Smooth muscle cell (in vitro differentiated cells): ENCODE data around the gene KCNAB1. TPM values are rescaled to one million over a fixed set of nuclear protein-coding genes. Genes with fewer than 3 reads are reported as not detected.

Experiments
- DNase-seq: peaks from one replicate; lab custom pipeline; 2025; ENCODE audit not compliant: unreplicated experiment; lab: John Stamatoyannopoulos, UW
- H2AFZ ChIP-seq: fragments of 200-600 bp; sonication (generic); 2 replicates; pipeline ENCODE4 v1.6.0; 2016; ENCODE audit warnings: antibody characterized with exemption, low read depth, mild to moderate bottlenecking
- H3F3A ChIP-seq: fragments of 200-600 bp; sonication (generic); 2 replicates; pipeline ENCODE4 v1.6.0; 2017; ENCODE audit warnings: antibody characterized with exemption, low read depth
- H3K27ac ChIP-seq: fragments of 200-600 bp; sonication (generic); 2 replicates; pipeline ENCODE4 v1.5.1; 2016; ENCODE audit warnings: low read depth, mild to moderate bottlenecking
- H3K27me3 ChIP-seq: fragments of 200-600 bp; sonication (generic); 2 replicates; pipeline ENCODE4 v1.6.1; 2016; ENCODE audit warnings: low read depth, mild to moderate bottlenecking
- H3K36me3 ChIP-seq: fragments of 200-600 bp; sonication (generic); 2 replicates; pipeline ENCODE4 v1.5.1; 2016; ENCODE audit warnings: low read depth
- H3K4me1 ChIP-seq: fragments of 200-600 bp; sonication (generic); 2 replicates; pipeline ENCODE4 v1.5.1; 2016; ENCODE audit warnings: low read depth
- H3K4me2 ChIP-seq: fragments of 200-600 bp; sonication (generic); 2 replicates; pipeline ENCODE4 v1.6.0; 2016; ENCODE audit warnings: mild to moderate bottlenecking
- H3K4me3 ChIP-seq: fragments of 200-600 bp; sonication (generic); 2 replicates; pipeline ENCODE4 v1.5.1; 2016; ENCODE audit warnings: mild to moderate bottlenecking
- H3K79me2 ChIP-seq: fragments of 200-600 bp; sonication (generic); 2 replicates; pipeline ENCODE4 v1.6.0; 2016; ENCODE audit warnings: low read depth, mild to moderate bottlenecking
- H3K9ac ChIP-seq: fragments of 200-600 bp; sonication (generic); 2 replicates; pipeline ENCODE4 v1.6.0; 2016; ENCODE audit warnings: low read depth
- H3K9me3 ChIP-seq: fragments of 200-600 bp; sonication (generic); replicated peaks from 2 replicates; pipeline ENCODE4 v1.5.1; 2016; ENCODE audit warnings: low read depth
- H4K20me1 ChIP-seq: fragments of 200-600 bp; sonication (generic); 2 replicates; pipeline ENCODE4 v1.6.0; 2016; ENCODE audit warnings: low read depth
- CTCF ChIP-seq: fragments of 200-600 bp; sonication (generic); IDR thresholded peaks from 2 replicates; pipeline ENCODE4 v1.5.1; 2017; ENCODE audit warnings: borderline replicate concordance, mild to moderate bottlenecking, antibody characterized with exemption; ENCODE audit not compliant: insufficient read depth, poor library complexity, severe bottlenecking
- WGBS: methylation state at CpG from one replicate; pipeline ENCODE4 v1.1.7; 2016; ENCODE audit warnings: low lambda C conversion rate; 5-methylcytosine and 5-hydroxymethylcytosine counted together
- polyA plus RNA-seq: library from polyadenylated mRNA; unstranded; fragments of >200 nt; fragmentation: Nextera tagmentation; extraction: Ambion mirVana; gene quantifications from 2 replicates; pipeline ENCODE4 v1.2.1, GENCODE V29; 2016
- total RNA-seq: library from RNA; depleted of rRNA; stranded (reverse); fragments of >200 nt; gene quantifications from 2 replicates; pipeline ENCODE4 v1.2.3, GENCODE V29; 2014

The KCNAB1 gene
- total and polyA plus RNA-seq, 2 experiments from 2014 or later: 0.36 to 1.0 TPM

- H3K27me3 ChIP-seq: no peaks in the 10 kb centered on the region
- TF ChIP-seq CTCF: no peak
- no peaks in the 10 kb centered on the region for H3K4me1 ChIP-seq
- H3K4me2 ChIP-seq: no peak overlapping the region
- H3K9ac ChIP-seq: no peak overlapping the region
- no peak overlapping the region for H2AFZ ChIP-seq
- H4K20me1 ChIP-seq: no peaks in the 10 kb centered on the region
- no peak overlapping the region for H3K27ac ChIP-seq
- no peaks in the 10 kb centered on the region for H3K79me2 ChIP-seq
- DNase-seq: no peak
- no peaks in the 10 kb centered on the region for H3K36me3 ChIP-seq
- no peaks in the 10 kb centered on the region for H3K9me3 ChIP-seq
- H3F3A ChIP-seq: no peaks in the 10 kb centered on the region
- no peak overlapping the region for H3K4me3 ChIP-seq
Measured at GRCh38 chr3:156180077-156180476, 59.7 kb downstream of the KCNAB1 start.

GRCh38 chr3:156181509-156181908 lies 61.1 kb downstream of the KCNAB1 start:
- Histone ChIP-seq H3K27ac (no peak overlapping the region), H3K27me3 (no peaks in the 10 kb centered on the region), H3K4me3 (no peak overlapping the region), H3K4me2 (no peak overlapping the region), H3K9ac (no peak overlapping the region), H3K36me3 (no peaks in the 10 kb centered on the region), H4K20me1 (no peaks in the 10 kb centered on the region), H2AFZ (no peak overlapping the region), H3K9me3 (no peaks in the 10 kb centered on the region), H3K4me1 (no peaks in the 10 kb centered on the region), H3K79me2 (no peaks in the 10 kb centered on the region), H3F3A (no peaks in the 10 kb centered on the region)
- no peak for TF ChIP-seq CTCF
- no peak for DNase-seq
- 50% methylated on average over 2 of the region's 2 CpGs for WGBS

- H4K20me1 ChIP-seq: no peaks in the 10 kb centered on the region
- no peaks in the 10 kb centered on the region for H3K27me3 ChIP-seq
- TF ChIP-seq CTCF: no peak
- H3K79me2 ChIP-seq: no peaks in the 10 kb centered on the region
- 60% methylated on average over 1 of the region's 1 CpG for WGBS
- H3K27ac ChIP-seq: no peak overlapping the region
- no peaks in the 10 kb centered on the region for H3F3A ChIP-seq
- no peak overlapping the region for H3K4me3 ChIP-seq
- no peaks in the 10 kb centered on the region for H3K4me1 ChIP-seq
- no peak overlapping the region for H2AFZ ChIP-seq
- no peaks in the 10 kb centered on the region for H3K9me3 ChIP-seq
- no peak for DNase-seq
- H3K9ac ChIP-seq: no peak overlapping the region
- H3K36me3 ChIP-seq: no peaks in the 10 kb centered on the region
- H3K4me2 ChIP-seq: no peak overlapping the region
Measured at GRCh38 chr3:156183396-156183795, 63.0 kb downstream of the KCNAB1 start.

- no peaks in the 10 kb centered on the region for H3K9me3 ChIP-seq
- H2AFZ ChIP-seq: no peak overlapping the region
- H3K4me3 ChIP-seq: no peak overlapping the region
- no peak overlapping the region for H3K27ac ChIP-seq
- 97% methylated on average over 1 of the region's 1 CpG for WGBS
- DNase-seq: no peak
- H3F3A ChIP-seq: no peaks in the 10 kb centered on the region
- no peak for TF ChIP-seq CTCF
- no peaks in the 10 kb centered on the region for H3K27me3 ChIP-seq
- no peaks in the 10 kb centered on the region for H3K79me2 ChIP-seq
- no peaks in the 10 kb centered on the region for H3K36me3 ChIP-seq
- H3K4me2 ChIP-seq: no peak overlapping the region
- no peaks in the 10 kb centered on the region for H3K4me1 ChIP-seq
- H3K9ac ChIP-seq: no peak overlapping the region
- no peaks in the 10 kb centered on the region for H4K20me1 ChIP-seq
Measured at GRCh38 chr3:156184156-156184555, 63.8 kb downstream of the KCNAB1 start.
